Liver (tissue), 9 donors: Measurements from ENCODE around the gene KLF14. TPM values are rescaled to one million over a fixed set of nuclear protein-coding genes. Genes with fewer than 3 reads are reported as not detected.

Experiments used
- DNase-seq: peaks from one replicate; pipeline ENCODE4 v3.0.0-alpha.2; 2017; ENCODE audit warnings: low spot score
- H3K27ac ChIP-seq, 2 donors: one replicate each; pipeline ENCODE4 v1.7.0; 2013; ENCODE audit warnings: inconsistent platforms in 2 of 2, low read length in 2 of 2, control low read depth in 1 of 2, low read depth in 1 of 2, mild to moderate bottlenecking in 1 of 2
- H3K27me3 ChIP-seq, 4 donors: one replicate each; pipeline versions ENCODE4 v1.6.1 to v1.7.0; 2013; ENCODE audit warnings: low read length in 3 of 4, inconsistent platforms in 1 of 4, mild to moderate bottlenecking in 1 of 4, moderate library complexity in 1 of 4; ENCODE audit not compliant: control insufficient read depth in 4 of 4, insufficient read depth in 4 of 4
- H3K36me3 ChIP-seq, 4 donors: one replicate each; pipeline versions ENCODE4 v1.6.1 to v1.7.0; 2013; ENCODE audit warnings: low read length in 3 of 4, mild to moderate bottlenecking in 3 of 4, low read depth in 1 of 4, moderate library complexity in 1 of 4; ENCODE audit not compliant: control insufficient read depth in 4 of 4, insufficient read depth in 3 of 4
- H3K4me1 ChIP-seq, 4 donors: one replicate each; pipeline versions ENCODE4 v1.6.1 to v1.7.0; 2013; ENCODE audit warnings: low read length in 3 of 4, mild to moderate bottlenecking in 3 of 4, moderate library complexity in 1 of 4; ENCODE audit not compliant: control insufficient read depth in 4 of 4, insufficient read depth in 4 of 4
- H3K4me3 ChIP-seq, 3 donors: one replicate each; pipeline versions ENCODE4 v1.6.1 to v1.7.0; 2013; ENCODE audit warnings: low read length in 3 of 3, control low read depth in 1 of 3, low read depth in 1 of 3, mild to moderate bottlenecking in 1 of 3
- H3K9ac ChIP-seq, 2 donors: one replicate each; pipeline ENCODE4 v1.7.0; 2013; ENCODE audit warnings: low read length in 2 of 2, mild to moderate bottlenecking in 2 of 2, moderate library complexity in 2 of 2, control low read depth in 1 of 2, low read depth in 1 of 2
- H3K9me3 ChIP-seq, 4 donors: one replicate each; pipeline versions ENCODE4 v1.6.1 to v1.7.0; 2013; ENCODE audit warnings: low read length in 3 of 4; ENCODE audit not compliant: control insufficient read depth in 4 of 4
- CTCF ChIP-seq: fragments of 150-350 bp; IDR thresholded peaks from 2 replicates; pipeline ENCODE4 v1.5.1; 2017; ENCODE audit warnings: improper control_type of control experiment, low read depth, low read length; ENCODE audit not compliant: missing input control
- EGR1 ChIP-seq, 2 donors: IDR thresholded peaks; 2 replicates each; pipeline ENCODE4 v1.6.1; 2016 to 2018; ENCODE audit warnings: antibody characterized with exemption in 2 of 2, low read depth in 2 of 2
- FOXA1 ChIP-seq: IDR thresholded peaks from 2 replicates; pipeline ENCODE4 v1.6.1; 2016; ENCODE audit warnings: antibody characterized with exemption
- FOXA2 ChIP-seq: IDR thresholded peaks from 2 replicates; pipeline ENCODE4 v1.6.1; 2016; ENCODE audit warnings: antibody characterized with exemption
- GABPA ChIP-seq, 2 donors: IDR thresholded peaks in 1 of 2; conservative IDR thresholded peaks in 1 of 2; 2 replicates each; pipeline ENCODE4 v1.6.1; 2016; ENCODE audit warnings: antibody characterized with exemption in 2 of 2, mild to moderate bottlenecking in 1 of 2, moderate library complexity in 1 of 2
- HNF4A ChIP-seq, 2 donors: conservative IDR thresholded peaks; 2 replicates each; pipeline ENCODE4 v1.6.1; 2016; ENCODE audit warnings: antibody characterized with exemption in 2 of 2, mild to moderate bottlenecking in 2 of 2
- HNF4G ChIP-seq: IDR thresholded peaks from 2 replicates; pipeline ENCODE4 v1.6.1; 2016; ENCODE audit warnings: antibody characterized with exemption
- JUND ChIP-seq, 2 donors: IDR thresholded peaks; 2 replicates each; pipeline ENCODE4 v1.6.1; 2016; ENCODE audit warnings: antibody characterized with exemption in 2 of 2
- MAX ChIP-seq: IDR thresholded peaks from 2 replicates; pipeline ENCODE4 v1.6.1; 2016; ENCODE audit warnings: antibody characterized with exemption
- NR2F2 ChIP-seq: IDR thresholded peaks from 2 replicates; pipeline ENCODE4 v1.6.1; 2016; ENCODE audit warnings: antibody characterized with exemption
- RAD21 ChIP-seq, 2 donors: IDR thresholded peaks; 2 replicates each; pipeline ENCODE4 v1.6.1; 2016; ENCODE audit warnings: antibody characterized with exemption in 2 of 2, mild to moderate bottlenecking in 2 of 2
- RXRA ChIP-seq, 2 donors: IDR thresholded peaks; 2 replicates each; pipeline ENCODE4 v1.6.1; 2017 to 2018; ENCODE audit warnings: antibody characterized with exemption in 2 of 2, mild to moderate bottlenecking in 1 of 2
- SP1 ChIP-seq: IDR thresholded peaks from 2 replicates; pipeline ENCODE4 v1.6.1; 2018; ENCODE audit warnings: antibody characterized with exemption, mild to moderate bottlenecking
- TAF1 ChIP-seq: conservative IDR thresholded peaks from 2 replicates; pipeline ENCODE4 v1.6.1; 2016; ENCODE audit warnings: antibody characterized with exemption, mild to moderate bottlenecking
- YY1 ChIP-seq: IDR thresholded peaks from 2 replicates; pipeline ENCODE4 v1.6.1; 2016; ENCODE audit warnings: antibody characterized with exemption, mild to moderate bottlenecking
- ZBTB33 ChIP-seq: IDR thresholded peaks from 2 replicates; pipeline ENCODE4 v1.6.1; 2016; ENCODE audit warnings: antibody characterized with exemption
- WGBS: extraction: QIAGEN DNeasy Blood & Tissue Kit; methylation state at CpG from one replicate; pipeline ENCODE4 v1.1.7; 2013; 5-methylcytosine and 5-hydroxymethylcytosine counted together
- polyA plus RNA-seq, 2 donors: library from polyadenylated mRNA; stranded (reverse) in 1 of 2; unstranded in 1 of 2; fragments of 200-250 nt in 1 of 2; fragments of >200 nt in 1 of 2; fragmentation: Nextera tagmentation in 1 of 2; extraction: Ambion mirVana in 1 of 2; gene quantifications; one replicate each; pipeline versions ENCODE4 v1.2.1 to v1.2.3, GENCODE V29; 2013 to 2015
- total RNA-seq, 2 donors: library from RNA; depleted of rRNA; stranded (reverse); fragments of >200 nt; gene quantifications; one replicate each; pipeline ENCODE4 v1.2.3, GENCODE V29; 2014
- donor health status: healthy.
- donor health status: healthy.
- donor health status: healthy.
- donor health status: healthy.
- donor health status: healthy.

Gene KLF14
- total and polyA plus RNA-seq, 4 donors: 0.05 to 0.08 TPM; not detected in 2

GRCh38 chr7:130741331-130741995 lies 7.5 kb upstream of the KLF14 start:
- no peak for DNase-seq
- peaks cover 0 to 26% (median 10%) of the 10 kb centered on the region in 4 donors for H3K27me3 ChIP-seq
- no peak overlapping the region for H3K4me3 ChIP-seq
- no peaks in the 10 kb centered on the region for H3K9me3 ChIP-seq
- TF ChIP-seq FOXA1: no peak
- no peak for TF ChIP-seq EGR1 (IDR thresholded peaks at IDR 0.05; ENCODE audit: low read depth in 2 of 2)
- no peak for TF ChIP-seq TAF1
- no peak for TF ChIP-seq SP1
- TF ChIP-seq MAX: no peak
- TF ChIP-seq GABPA (IDR thresholded peaks at IDR 0.05 in 1 of 2, conservative IDR thresholded peaks at IDR 0.05 in 1 of 2): no peak
- no peak for TF ChIP-seq HNF4A (conservative IDR thresholded peaks at IDR 0.05)
- no peak for TF ChIP-seq RXRA (IDR thresholded peaks at IDR 0.05)
- TF ChIP-seq HNF4G: no peak
- no peak for TF ChIP-seq JUND (IDR thresholded peaks at IDR 0.05)
- TF ChIP-seq CTCF: no peak
- no peak for TF ChIP-seq FOXA2
- no peak for TF ChIP-seq YY1
- 31% methylated on average over 3 of the region's 3 CpGs for WGBS
- no peaks in the 10 kb centered on the region for H3K36me3 ChIP-seq
- H3K9ac ChIP-seq: no peak overlapping the region
- no peaks in the 10 kb centered on the region for H3K4me1 ChIP-seq
- no peak overlapping the region for H3K27ac ChIP-seq

- TF ChIP-seq RAD21 (IDR thresholded peaks at IDR 0.05) (no peak), HNF4A (conservative IDR thresholded peaks at IDR 0.05) (no peak), NR2F2 (no peak), MAX (no peak), CTCF (no peak), RXRA (IDR thresholded peaks at IDR 0.05) (no peak), FOXA1 (no peak), ZBTB33 (no peak), JUND (IDR thresholded peaks at IDR 0.05) (no peak), HNF4G (no peak), YY1 (no peak), TAF1 (no peak)
- 60% methylated on average over 4 of the region's 4 CpGs for WGBS
- no peaks in the 10 kb centered on the region for H3K4me1 ChIP-seq
- H3K27ac ChIP-seq: no peak overlapping the region
- H3K9ac ChIP-seq: no peak overlapping the region
- H3K4me3 ChIP-seq: no peak overlapping the region
- DNase-seq: no peak
- H3K36me3 ChIP-seq: no peaks in the 10 kb centered on the region
- peaks cover 0 to 24% (median 12%) of the 10 kb centered on the region in 4 donors for H3K27me3 ChIP-seq
- H3K9me3 ChIP-seq: no peaks in the 10 kb centered on the region
Observed at GRCh38 chr7:130740606-130741005, 6.6 kb upstream of the KLF14 start.
